ENCODE results near the gene OR5AU1. TPM values are rescaled to one million over a fixed set of nuclear protein-coding genes. Genes with fewer than 3 reads are reported as not detected.

The OR5AU1 gene
- total and polyA plus RNA-seq, 2 of the 4 experiments (the other 2 are of a cell fraction), result not detected

- Histone ChIP-seq H3K56ac (ENCODE audit: extremely low read depth, insufficient read depth, low read length) (no peak overlapping the region), H3K79me1 (ENCODE audit: low read depth in 1 of 2, low read length in 2 of 2) (no peaks in the 10 kb centered on the region), H3K36me3 (ENCODE audit: control insufficient read depth, insufficient read depth, low read length) (no peaks in the 10 kb centered on the region), H3K4me1 (ENCODE audit: control insufficient read depth, insufficient read depth, low read length) (no peaks in the 10 kb centered on the region), H2AK5ac (ENCODE audit: low read depth, low read length) (no peak overlapping the region), H2BK15ac (ENCODE audit: low read depth, low read length) (no peak overlapping the region), H3K4me2 (ENCODE audit: low read depth, low read length) (no peak overlapping the region), H3K14ac (replicated peaks; ENCODE audit: low read depth, low read length) (no peak overlapping the region), H2BK20ac (ENCODE audit: low read depth, low read length) (no peak overlapping the region), H3K23ac (ENCODE audit: low read depth, low read length) (no peak overlapping the region), H4K20me1 (ENCODE audit: insufficient read depth, low read length) (no peaks in the 10 kb centered on the region), H3K9ac (ENCODE audit: low read depth, low read length) (no peak overlapping the region), H2AFZ (replicated peaks; ENCODE audit: low read length, poor library complexity) (no peak overlapping the region), H2BK120ac (ENCODE audit: low read depth, low read length) (no peak overlapping the region), H3K18ac (ENCODE audit: low read depth, low read length) (no peak overlapping the region), H3K9me3 (ENCODE audit: control insufficient read depth, insufficient read depth, low read length) (no peaks in the 10 kb centered on the region), H2BK5ac (ENCODE audit: low read depth, low read length, poor library complexity, severe bottlenecking) (no peak overlapping the region), H3K27me3 (ENCODE audit: control insufficient read depth, insufficient read depth, low read length) (peaks cover 5% of the 10 kb centered on the region; the same call in 1 of the 2 replicates), H2AK9ac (replicated peaks; ENCODE audit: low read depth, low read length, poor library complexity) (no peak overlapping the region), H4K91ac (ENCODE audit: insufficient read depth, low read depth, low read length) (no peak overlapping the region), H3K4me3 (ENCODE audit: insufficient read depth, low read depth, low read length) (no peak overlapping the region), H3K4ac (ENCODE audit: low read depth, low read length) (no peak overlapping the region), H4K8ac (ENCODE audit: low read depth in 2 of 2, low read length in 2 of 2) (no peak overlapping the region), H3K9me1 (ENCODE audit: insufficient read depth, low read length) (no peaks in the 10 kb centered on the region), H3K27ac (ENCODE audit: insufficient read depth, low read length) (no peak overlapping the region), H4K5ac (ENCODE audit: low read depth, low read length) (no peak overlapping the region)
- dilution Hi-C loops (cut with HindIII; ENCODE audit: low sequenced_read_pairs, unreplicated experiment), result no loop called here
- CTCF ChIA-PET, result no interaction called here
- no TSS peak for BruUV-seq (replicated peaks)
- DNase-seq (no peak), ATAC-seq (ENCODE audit: low read depth) (no peak)
- WGBS, 2 experiments (ENCODE audit: extremely low coverage in 2 of 2, insufficient read length in 1 of 2), result no CpG with 5 or more reads among the region's 6 CpGs
- in situ Hi-C loops (cut with MboI; ENCODE audit: low sequenced_read_pairs), result no loop called here
- intact Hi-C loops (cut with micrococcal nuclease), result no loop called here
- no peak for TF ChIP-seq MXI1 (IDR thresholded peaks at IDR 0.05; ENCODE audit: borderline replicate concordance, low read depth, low read length)
- no peak for TF ChIP-seq CTCF (conservative IDR thresholded peaks at IDR 0.05; ENCODE audit: low read depth, low read length)
- TF ChIP-seq CHD1 (IDR thresholded peaks at IDR 0.05; ENCODE audit: low read depth, low read length), result no peak
- TF ChIP-seq MAZ (IDR thresholded peaks at IDR 0.05; ENCODE audit: borderline replicate concordance, low read depth, low read length), result no peak
- TF ChIP-seq RFX5 (IDR thresholded peaks at IDR 0.05; ENCODE audit: low read depth, low read length), result no peak
- no peak for TF ChIP-seq SMC3 (IDR thresholded peaks at IDR 0.05; ENCODE audit: low read depth, low read length)
- no peak for TF ChIP-seq RAD21 (IDR thresholded peaks at IDR 0.05; ENCODE audit: low read length)
- TF ChIP-seq, protein P1, sequence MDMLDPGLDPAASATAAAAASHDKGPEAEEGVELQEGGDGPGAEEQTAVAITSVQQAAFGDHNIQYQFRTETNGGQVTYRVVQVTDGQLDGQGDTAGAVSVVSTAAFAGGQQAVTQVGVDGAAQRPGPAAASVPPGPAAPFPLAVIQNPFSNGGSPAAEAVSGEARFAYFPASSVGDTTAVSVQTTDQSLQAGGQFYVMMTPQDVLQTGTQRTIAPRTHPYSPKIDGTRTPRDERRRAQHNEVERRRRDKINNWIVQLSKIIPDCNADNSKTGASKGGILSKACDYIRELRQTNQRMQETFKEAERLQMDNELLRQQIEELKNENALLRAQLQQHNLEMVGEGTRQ (IDR thresholded peaks at IDR 0.05; ENCODE audit: low read depth, low read length), result no peak
- TF ChIP-seq CEBPB (IDR thresholded peaks at IDR 0.05; ENCODE audit: low read depth, low read length), result no peak
- TF ChIP-seq NFE2L2 (IDR thresholded peaks at IDR 0.05; ENCODE audit: low read depth, low read length), result no peak
- no peak for TF ChIP-seq BHLHE40 (IDR thresholded peaks at IDR 0.05; ENCODE audit: low read depth, low read length)
- POLR2A ChIA-PET (ENCODE audit: unreplicated experiment), result no interaction called here
Measured at GRCh38 chr14:21120686-21121085, 35.2 kb downstream of the OR5AU1 start.
